ENCODE measurements around the gene SPINK2. TPM values are rescaled to one million over a fixed set of nuclear protein-coding genes. Genes with fewer than 3 reads are reported as not detected.

The SPINK2 gene
- total and polyA plus RNA-seq, 10 of the 15 experiments (the other 5 are each of a cell fraction or from before 2014, with no cell fraction given): 0.13 to 1.0 (median 0.61) TPM; not detected in 1

GRCh38 chr4:56790691-56791091, 30.8 kb downstream of the SPINK2 start:
- H3K27ac ChIP-seq (ENCODE audit: control insufficient read depth, insufficient read depth): no peak overlapping the region
- ATAC-seq (no peak; the same call in 2 of the 3 replicates), FAIRE-seq (no peak), DNase-seq (ENCODE audit: low read depth, low spot score) (no peak)
- no peaks in the 10 kb centered on the region for H4K20me1 ChIP-seq (ENCODE audit: control insufficient read depth, insufficient read depth)
- H3K27me3 ChIP-seq (replicated peaks in 1 of 2; ENCODE audit: control insufficient read depth in 2 of 2, insufficient read depth in 2 of 2, low read length in 1 of 2): no peaks in the 10 kb centered on the region
- no peak overlapping the region for H3K4me3 ChIP-seq
- no peak overlapping the region for H3K4me2 ChIP-seq (ENCODE audit: control insufficient read depth, insufficient read depth)
- no peak overlapping the region for H2AFZ ChIP-seq (ENCODE audit: control insufficient read depth, low read depth, low read length)
- no TSS peak for BruUV-seq (replicated peaks)
- in situ Hi-C loops (cut with MboI): no loop called here
- 29% methylated on average over 1 of the region's 1 CpG for WGBS (ENCODE audit: insufficient coverage, insufficient replicate concordance, low lambda C conversion rate, missing lambda C conversion rate)
- H3K79me2 ChIP-seq (ENCODE audit: control insufficient read depth, insufficient read depth, low read length): no peaks in the 10 kb centered on the region
- no peaks in the 10 kb centered on the region; the same call in 2 of the 3 replicates for H3K9me3 ChIP-seq (replicated peaks; ENCODE audit: control insufficient read depth, insufficient read depth, low read length)
- POLR2A ChIA-PET: no interaction called here
- H3K36me3 ChIP-seq (ENCODE audit: control insufficient read depth in 2 of 2, insufficient read depth in 2 of 2, low read length in 1 of 2): no peaks in the 10 kb centered on the region
- H3K4me1 ChIP-seq (ENCODE audit: control insufficient read depth, insufficient read depth, low read length): peaks cover 9% of the 10 kb centered on the region
- RAD21 ChIA-PET (ENCODE audit: unreplicated experiment): interaction anchor here (1.4 kb wide), 1 partner anchor 13 kb away, joined by 3 read pairs; no protein-coding TSS in a partner anchor
- TF ChIP-seq, protein P1, sequence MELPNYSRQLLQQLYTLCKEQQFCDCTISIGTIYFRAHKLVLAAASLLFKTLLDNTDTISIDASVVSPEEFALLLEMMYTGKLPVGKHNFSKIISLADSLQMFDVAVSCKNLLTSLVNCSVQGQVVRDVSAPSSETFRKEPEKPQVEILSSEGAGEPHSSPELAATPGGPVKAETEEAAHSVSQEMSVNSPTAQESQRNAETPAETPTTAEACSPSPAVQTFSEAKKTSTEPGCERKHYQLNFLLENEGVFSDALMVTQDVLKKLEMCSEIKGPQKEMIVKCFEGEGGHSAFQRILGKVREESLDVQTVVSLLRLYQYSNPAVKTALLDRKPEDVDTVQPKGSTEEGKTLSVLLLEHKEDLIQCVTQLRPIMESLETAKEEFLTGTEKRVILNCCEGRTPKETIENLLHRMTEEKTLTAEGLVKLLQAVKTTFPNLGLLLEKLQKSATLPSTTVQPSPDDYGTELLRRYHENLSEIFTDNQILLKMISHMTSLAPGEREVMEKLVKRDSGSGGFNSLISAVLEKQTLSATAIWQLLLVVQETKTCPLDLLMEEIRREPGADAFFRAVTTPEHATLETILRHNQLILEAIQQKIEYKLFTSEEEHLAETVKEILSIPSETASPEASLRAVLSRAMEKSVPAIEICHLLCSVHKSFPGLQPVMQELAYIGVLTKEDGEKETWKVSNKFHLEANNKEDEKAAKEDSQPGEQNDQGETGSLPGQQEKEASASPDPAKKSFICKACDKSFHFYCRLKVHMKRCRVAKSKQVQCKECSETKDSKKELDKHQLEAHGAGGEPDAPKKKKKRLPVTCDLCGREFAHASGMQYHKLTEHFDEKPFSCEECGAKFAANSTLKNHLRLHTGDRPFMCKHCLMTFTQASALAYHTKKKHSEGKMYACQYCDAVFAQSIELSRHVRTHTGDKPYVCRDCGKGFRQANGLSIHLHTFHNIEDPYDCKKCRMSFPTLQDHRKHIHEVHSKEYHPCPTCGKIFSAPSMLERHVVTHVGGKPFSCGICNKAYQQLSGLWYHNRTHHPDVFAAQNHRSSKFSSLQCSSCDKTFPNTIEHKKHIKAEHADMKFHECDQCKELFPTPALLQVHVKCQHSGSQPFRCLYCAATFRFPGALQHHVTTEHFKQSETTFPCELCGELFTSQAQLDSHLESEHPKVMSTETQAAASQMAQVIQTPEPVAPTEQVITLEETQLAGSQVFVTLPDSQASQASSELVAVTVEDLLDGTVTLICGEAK (IDR thresholded peaks at IDR 0.05; ENCODE audit: borderline replicate concordance): no peak
- TF ChIP-seq SREBF2 (IDR thresholded peaks at IDR 0.05; ENCODE audit: low read length) (no peak), KAT2A (conservative IDR thresholded peaks at IDR 0.05; ENCODE audit: control insufficient read depth, low read depth, low read length) (no peak), RAD51 (IDR thresholded peaks at IDR 0.05) (no peak), EED (IDR thresholded peaks at IDR 0.05; ENCODE audit: low read depth) (no peak), NBN (IDR thresholded peaks at IDR 0.05) (no peak), IKZF2 (IDR thresholded peaks at IDR 0.05) (no peak)
- TF ChIP-seq, protein P2, sequence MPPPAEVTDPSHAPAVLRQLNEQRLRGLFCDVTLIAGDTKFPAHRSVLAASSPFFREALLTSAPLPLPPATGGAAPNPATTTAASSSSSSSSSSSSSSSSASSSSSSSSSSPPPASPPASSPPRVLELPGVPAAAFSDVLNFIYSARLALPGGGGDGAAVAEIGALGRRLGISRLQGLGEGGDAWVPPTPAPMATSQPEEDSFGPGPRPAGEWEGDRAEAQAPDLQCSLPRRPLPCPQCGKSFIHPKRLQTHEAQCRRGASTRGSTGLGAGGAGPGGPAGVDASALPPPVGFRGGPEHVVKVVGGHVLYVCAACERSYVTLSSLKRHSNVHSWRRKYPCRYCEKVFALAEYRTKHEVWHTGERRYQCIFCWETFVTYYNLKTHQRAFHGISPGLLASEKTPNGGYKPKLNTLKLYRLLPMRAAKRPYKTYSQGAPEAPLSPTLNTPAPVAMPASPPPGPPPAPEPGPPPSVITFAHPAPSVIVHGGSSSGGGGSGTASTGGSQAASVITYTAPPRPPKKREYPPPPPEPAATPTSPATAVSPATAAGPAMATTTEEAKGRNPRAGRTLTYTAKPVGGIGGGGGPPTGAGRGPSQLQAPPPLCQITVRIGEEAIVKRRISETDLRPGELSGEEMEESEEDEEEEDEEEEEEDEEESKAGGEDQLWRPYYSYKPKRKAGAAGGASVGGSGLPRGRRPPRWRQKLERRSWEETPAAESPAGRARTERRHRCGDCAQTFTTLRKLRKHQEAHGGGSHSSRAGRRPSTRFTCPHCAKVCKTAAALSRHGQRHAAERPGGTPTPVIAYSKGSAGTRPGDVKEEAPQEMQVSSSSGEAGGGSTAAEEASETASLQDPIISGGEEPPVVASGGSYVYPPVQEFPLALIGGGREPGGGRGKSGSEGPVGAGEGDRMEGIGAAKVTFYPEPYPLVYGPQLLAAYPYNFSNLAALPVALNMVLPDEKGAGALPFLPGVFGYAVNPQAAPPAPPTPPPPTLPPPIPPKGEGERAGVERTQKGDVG (CRISPR knock-in tag; IDR thresholded peaks at IDR 0.05): no peak
- SMC1A ChIA-PET (ENCODE audit: uncharacterized antibody, unreplicated experiment): interaction anchor here (1.4 kb wide), 1 partner anchor 29 kb away, joined by 3 read pairs; no protein-coding TSS in a partner anchor
- intact Hi-C loops (cut with micrococcal nuclease; ENCODE audit: unreplicated experiment): no loop called here
- no peak overlapping the region for H3K9ac ChIP-seq (ENCODE audit: control insufficient read depth, insufficient read depth, low read length)
- CTCF ChIA-PET: interaction anchor here (1.0 to 1.2 kb wide), 2 partner anchors 14 to 46 kb away, joined by 4 read pairs; no protein-coding TSS in a partner anchor

Measured in GM12878 (cell line).